ENCODE measurements around the gene INSR.
"Not testable (repeated sequence)": the region's sequence is repeated elsewhere in the genome, so short reads cannot be mapped to it uniquely, and the experiment has no call there.

Gene INSR

DNA sequence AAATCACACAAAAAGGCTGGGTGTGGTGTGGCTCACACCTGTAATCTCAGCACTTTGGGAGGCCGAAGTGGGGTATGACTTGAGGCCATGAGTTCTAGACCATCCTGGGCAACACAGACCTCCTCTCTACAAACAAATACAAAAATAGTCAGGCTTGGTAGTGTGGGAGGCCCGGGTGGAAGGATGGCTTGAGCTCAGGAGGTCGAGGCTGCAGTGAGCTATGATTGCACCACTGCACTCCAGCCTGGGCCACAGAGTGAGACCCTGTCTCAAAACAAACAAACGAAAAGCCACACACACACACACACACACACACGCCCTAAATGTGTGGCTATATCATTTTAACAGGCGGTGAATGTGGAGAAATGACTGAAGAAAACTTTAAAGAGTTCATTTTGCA lies 225.6 kb downstream of the INSR start:
- Histone ChIP-seq H3K27ac (ENCODE audit: low read length) (no peak overlapping the region), H3K4me1 (ENCODE audit: insufficient read depth, low read length) (no peaks in the 10 kb centered on the region), H3K27me3 (ENCODE audit: insufficient read depth, low read length) (no peaks in the 10 kb centered on the region), H3K9me3 (ENCODE audit: insufficient read depth, low read depth, low read length) (peaks cover 17% of the 10 kb centered on the region), H3K4me3 (ENCODE audit: low read length) (peak overlapping the region; percentile 58), H3K9ac (ENCODE audit: low read depth, low read length) (no peak overlapping the region), H3K36me3 (ENCODE audit: insufficient read depth, low read depth, low read length) (peaks cover 18% of the 10 kb centered on the region)

DNA sequence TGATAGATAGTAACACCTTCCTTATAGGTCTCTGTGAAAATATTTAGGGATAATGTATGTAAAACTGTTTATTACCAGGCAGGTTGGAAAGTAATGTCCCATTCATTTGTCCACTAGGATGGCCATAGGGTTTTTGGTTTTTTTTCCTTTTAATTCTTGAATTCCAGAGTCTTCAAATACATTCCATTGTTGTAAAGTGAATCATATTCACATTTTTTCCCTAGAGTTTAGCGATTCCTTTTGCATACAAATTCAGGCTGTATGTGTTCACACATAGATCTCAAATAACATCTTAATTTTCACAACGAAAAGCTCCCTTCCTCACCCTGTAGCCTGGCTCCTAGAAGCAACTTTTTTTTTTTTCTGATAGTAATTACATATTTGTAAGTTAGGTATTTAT lies 226.5 kb downstream of the INSR start:
- Histone ChIP-seq H3K4me1 (ENCODE audit: insufficient read depth, low read length) (no peaks in the 10 kb centered on the region), H3K9me3 (ENCODE audit: insufficient read depth, low read depth, low read length) (peaks cover 22% of the 10 kb centered on the region), H3K27ac (ENCODE audit: low read length) (no peak overlapping the region), H3K9ac (ENCODE audit: low read depth, low read length) (no peak overlapping the region), H3K36me3 (ENCODE audit: insufficient read depth, low read depth, low read length) (peaks cover 12% of the 10 kb centered on the region), H3K27me3 (ENCODE audit: insufficient read depth, low read length) (no peaks in the 10 kb centered on the region), H3K4me3 (ENCODE audit: low read length) (no peak overlapping the region)

- H3K27me3 ChIP-seq (ENCODE audit: insufficient read depth, low read length); H3K36me3 ChIP-seq (ENCODE audit: insufficient read depth, low read depth, low read length); H3K4me3 ChIP-seq (ENCODE audit: low read length); H3K9ac ChIP-seq (ENCODE audit: low read depth, low read length); H3K27ac ChIP-seq (ENCODE audit: low read length); H3K4me1 ChIP-seq (ENCODE audit: insufficient read depth, low read length): not testable (repeated sequence)
- H3K9me3 ChIP-seq (ENCODE audit: insufficient read depth, low read depth, low read length): peaks cover 22% of the 10 kb centered on the region
Measured at GRCh38 chr19:7067122-7067521, 227.1 kb downstream of the INSR start.

GRCh38 chr19:7063764-7064418 lies 230.3 kb downstream of the INSR start:
- Histone ChIP-seq H3K4me1 (ENCODE audit: insufficient read depth, low read length) (no peaks in the 10 kb centered on the region), H3K4me3 (ENCODE audit: low read length) (no peak overlapping the region), H3K27ac (ENCODE audit: low read length) (no peak overlapping the region), H3K9ac (ENCODE audit: low read depth, low read length) (no peak overlapping the region), H3K27me3 (ENCODE audit: insufficient read depth, low read length) (no peaks in the 10 kb centered on the region), H3K9me3 (ENCODE audit: insufficient read depth, low read depth, low read length) (peaks cover 21% of the 10 kb centered on the region), H3K36me3 (ENCODE audit: insufficient read depth, low read depth, low read length) (no peaks in the 10 kb centered on the region)

DNA sequence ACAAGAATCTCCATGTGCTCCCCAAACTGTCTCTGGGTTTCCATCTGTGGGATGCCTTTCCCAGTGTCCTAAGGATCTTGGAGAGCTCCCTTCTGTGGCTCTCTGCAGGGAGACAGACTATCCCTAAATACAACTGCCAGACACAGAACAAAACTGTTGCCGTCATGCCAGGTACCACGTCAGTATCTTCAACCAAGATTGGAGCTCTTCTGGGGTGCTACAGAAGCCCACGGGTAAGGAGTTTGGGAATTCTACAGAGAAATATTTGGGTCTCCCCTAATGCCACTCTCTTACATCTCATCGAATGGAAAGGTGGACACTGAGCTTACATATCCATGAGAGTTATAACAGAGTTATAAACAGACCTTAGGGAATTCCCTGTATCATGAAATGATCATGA lies 230.9 kb downstream of the INSR start:
- Histone ChIP-seq H3K9ac (ENCODE audit: low read depth, low read length) (no peak overlapping the region), H3K4me1 (ENCODE audit: insufficient read depth, low read length) (no peaks in the 10 kb centered on the region), H3K27me3 (ENCODE audit: insufficient read depth, low read length) (no peaks in the 10 kb centered on the region), H3K9me3 (ENCODE audit: insufficient read depth, low read depth, low read length) (peaks cover 15% of the 10 kb centered on the region), H3K36me3 (ENCODE audit: insufficient read depth, low read depth, low read length) (no peaks in the 10 kb centered on the region), H3K27ac (ENCODE audit: low read length) (no peak overlapping the region), H3K4me3 (ENCODE audit: low read length) (no peak overlapping the region)
